HuH-7 (cell line): Measurements from ENCODE around the gene SERPINA9.
"Not testable (repeated sequence)": the region's sequence is repeated elsewhere in the genome, so short reads cannot be mapped to it uniquely, and the experiment has no call there.

Experiments used
- DNase-seq: peaks from one replicate; pipeline ENCODE4 v3.0.0; 2011; ENCODE audit warnings: low spot score

SERPINA9 gene, protein sequence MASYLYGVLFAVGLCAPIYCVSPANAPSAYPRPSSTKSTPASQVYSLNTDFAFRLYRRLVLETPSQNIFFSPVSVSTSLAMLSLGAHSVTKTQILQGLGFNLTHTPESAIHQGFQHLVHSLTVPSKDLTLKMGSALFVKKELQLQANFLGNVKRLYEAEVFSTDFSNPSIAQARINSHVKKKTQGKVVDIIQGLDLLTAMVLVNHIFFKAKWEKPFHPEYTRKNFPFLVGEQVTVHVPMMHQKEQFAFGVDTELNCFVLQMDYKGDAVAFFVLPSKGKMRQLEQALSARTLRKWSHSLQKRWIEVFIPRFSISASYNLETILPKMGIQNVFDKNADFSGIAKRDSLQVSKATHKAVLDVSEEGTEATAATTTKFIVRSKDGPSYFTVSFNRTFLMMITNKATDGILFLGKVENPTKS

DNA sequence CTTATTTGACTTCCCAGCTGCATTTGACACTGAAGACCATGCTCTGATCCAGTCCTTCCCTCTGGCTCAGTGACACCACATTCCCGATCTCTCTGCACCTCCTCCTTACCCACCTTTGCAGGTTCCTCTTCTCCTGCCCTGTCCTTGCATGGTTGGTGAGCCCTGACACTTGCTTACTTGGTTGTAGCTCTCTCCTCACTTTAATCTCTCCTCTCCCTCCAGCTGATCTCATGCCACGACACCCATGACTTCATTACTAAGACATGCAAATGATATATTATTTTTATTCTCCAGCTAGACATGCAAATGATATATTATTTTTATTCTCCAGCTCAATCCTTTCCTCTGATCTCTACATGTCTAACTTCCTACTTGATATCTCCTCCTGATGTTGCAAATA lies at the start of gene SERPINA9:
SERPINA9 (minus strand) TSS at position 175 of the 400 bp plus-strand sequence. CDS start 6,357 bp downstream, outside the sequence.
- DNase-seq = no peak

DNA sequence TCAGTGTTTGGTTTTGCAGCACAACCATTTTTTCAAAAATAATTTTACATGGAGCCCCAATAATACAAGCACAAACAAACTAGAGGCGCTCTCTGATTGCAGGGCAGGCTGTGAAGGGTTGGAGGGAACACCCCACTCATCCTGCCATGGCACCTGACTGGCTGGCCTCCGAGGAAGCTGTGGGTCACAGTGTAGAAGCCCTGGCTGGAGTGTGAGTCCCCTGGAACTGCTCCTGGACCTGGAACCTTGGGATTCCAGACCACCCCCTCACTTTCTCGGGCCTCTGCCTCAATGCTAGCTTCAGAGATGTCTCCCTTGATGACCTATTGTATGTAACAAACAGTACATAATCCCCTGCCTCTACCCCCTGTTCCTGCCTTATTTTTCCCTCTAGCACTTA lies 48.1 kb upstream of the SERPINA9 start:
- DNase-seq = no peak

DNA sequence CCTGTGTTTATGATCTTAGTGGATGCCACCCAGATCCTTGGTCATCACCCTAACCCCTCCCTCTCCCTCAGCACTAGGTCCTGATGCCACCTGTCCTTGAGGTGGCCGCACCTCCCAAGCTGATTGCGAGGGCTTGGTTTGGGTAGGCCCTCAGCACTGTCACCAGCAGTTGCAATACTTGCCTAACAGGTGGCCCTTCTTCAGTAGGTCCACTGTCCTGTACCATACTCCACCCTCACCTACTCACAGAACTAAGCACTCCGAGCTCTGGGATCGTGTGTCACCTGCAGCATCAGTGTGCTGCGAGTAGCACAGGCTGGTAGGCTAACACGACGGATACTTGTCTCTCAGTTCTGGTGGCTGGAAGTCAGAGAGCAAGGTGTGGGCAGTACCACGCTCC lies 47.3 kb upstream of the SERPINA9 start:
- DNase-seq = no peak

DNA sequence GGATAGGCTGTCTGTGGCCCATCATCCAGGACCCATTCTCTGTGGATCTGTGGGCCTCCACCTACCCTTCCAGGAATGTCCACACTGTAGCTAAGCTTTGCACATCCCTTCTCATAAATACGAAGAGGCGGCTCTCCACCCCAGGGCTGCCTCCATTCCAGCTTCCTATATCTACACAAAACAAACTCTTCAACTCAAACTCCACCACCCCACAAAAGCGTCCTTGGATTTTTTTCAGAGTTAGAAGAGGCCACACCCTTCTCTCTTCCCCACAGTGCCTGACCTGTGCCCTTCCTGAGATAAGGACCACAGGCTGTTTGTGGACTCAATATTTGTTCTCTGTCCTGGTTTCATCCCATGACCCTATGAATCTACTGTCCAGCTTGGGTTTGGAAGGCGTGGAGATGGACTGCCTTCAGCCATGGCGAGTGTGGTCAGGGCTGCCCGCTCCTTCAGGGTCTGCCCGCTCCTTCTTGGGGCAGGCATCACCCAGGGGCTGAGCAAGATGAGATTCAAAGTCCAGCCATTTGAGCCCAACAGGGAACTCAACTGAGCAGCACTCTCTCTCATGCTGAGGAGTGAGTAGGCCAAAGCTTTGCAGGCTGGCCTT lies 46.2 kb upstream of the SERPINA9 start:
- DNase-seq = peak; percentile 52

DNA sequence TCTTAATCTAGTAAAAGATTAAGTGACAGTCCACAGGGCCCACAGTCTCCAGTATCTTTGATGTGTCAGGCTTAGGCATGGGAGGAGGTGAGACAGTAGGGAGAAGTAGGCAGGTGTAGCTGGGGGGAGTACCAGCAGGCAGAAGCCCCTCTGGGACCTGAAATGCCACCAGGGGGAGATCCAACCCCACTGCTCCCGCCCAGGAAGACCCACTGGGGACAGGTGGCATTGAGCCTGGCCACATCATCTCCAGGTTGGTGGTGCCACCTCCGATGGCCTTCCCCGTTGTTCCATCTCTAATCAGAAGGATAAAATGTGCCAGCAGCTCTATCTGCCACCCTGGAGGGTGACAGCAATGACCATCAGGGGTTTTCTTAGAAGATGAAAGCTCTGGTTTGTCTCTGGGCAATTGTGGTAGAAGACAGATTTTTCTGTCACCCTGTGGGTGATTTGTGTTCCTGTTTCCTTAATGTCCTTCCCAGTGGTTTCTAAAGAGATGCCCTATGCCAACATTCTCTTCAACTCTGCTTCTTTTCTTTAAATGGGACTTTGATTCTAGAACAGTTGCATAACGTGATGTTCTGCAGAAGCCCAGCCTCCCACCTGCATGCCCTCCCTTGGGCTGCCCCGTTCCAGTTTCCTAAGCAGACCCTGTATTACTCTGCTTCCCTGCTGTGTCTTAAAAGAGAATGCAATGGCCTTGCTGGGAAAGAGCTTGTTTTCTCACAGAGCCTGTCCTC lies 45.5 kb upstream of the SERPINA9 start:
- no peak for DNase-seq

DNA sequence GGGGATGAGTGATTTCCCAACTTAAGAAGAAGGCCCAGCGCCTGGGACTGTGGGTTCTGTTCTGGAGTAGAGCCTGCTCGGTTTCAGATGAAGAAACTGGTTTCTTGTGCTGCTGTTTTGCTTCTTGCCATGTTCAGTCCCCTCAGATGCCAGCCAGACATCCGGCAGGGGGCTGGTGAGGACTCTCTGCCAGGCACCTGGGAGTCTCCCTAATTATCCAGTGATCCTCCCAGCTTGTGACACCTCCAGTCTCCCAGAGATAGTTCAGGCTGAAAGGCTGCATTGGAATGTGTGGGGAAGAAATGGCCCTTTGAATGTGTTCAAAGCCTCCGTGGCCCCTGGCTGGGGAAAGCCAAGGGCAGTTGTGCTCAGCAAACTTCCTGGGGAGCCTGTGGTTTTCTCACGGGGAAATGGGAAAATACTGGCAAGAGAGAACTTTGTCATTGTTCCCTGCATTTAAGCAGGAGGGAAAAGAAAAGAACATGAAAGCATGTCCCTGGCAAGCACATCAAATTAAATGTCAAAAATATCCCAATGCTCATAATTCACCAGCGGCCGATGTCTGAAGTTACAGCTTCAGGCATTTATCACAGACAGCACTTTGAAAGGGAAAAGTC lies 41.8 kb upstream of the SERPINA9 start:
- no peak for DNase-seq

DNA sequence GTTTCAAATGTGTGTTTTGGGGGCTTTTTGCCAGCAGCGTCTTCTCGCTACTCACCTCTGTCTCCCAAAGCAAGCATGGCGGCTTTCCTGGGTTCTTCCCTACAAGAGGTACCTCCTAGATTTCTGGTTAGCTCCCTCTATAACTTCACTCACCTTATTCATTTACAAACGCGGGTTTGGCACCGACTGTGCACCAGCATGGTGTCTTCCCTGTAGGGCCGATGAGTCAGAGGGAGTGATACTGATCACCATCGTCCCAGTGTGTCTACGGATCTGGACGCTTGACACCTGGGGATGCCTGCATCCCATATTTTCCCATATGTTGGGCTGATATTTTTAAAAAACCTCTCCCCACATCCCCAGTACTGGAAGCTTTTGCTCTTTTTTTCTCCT lies 41.2 kb upstream of the SERPINA9 start:
- no peak for DNase-seq

DNA sequence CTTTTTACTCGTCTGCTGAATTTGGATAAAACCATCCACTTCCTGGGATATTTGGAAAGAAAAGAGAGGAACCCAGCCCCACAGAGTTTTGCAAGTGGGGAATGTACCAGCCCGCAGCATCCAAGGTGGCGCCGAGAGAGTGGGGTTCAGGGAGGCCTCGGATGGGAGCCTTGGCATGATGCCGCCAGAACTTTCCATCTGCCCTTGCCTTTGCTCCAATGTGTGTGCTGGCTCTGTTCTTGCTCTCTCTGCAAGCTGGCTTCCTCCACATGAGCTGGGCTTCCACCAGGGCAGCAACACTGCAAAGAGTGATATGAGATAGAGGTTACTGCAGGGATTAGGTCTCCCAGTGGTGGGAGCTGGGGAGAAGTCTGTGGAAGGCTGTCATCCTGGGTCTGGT lies 39.9 kb upstream of the SERPINA9 start:
- no peak for DNase-seq

DNA sequence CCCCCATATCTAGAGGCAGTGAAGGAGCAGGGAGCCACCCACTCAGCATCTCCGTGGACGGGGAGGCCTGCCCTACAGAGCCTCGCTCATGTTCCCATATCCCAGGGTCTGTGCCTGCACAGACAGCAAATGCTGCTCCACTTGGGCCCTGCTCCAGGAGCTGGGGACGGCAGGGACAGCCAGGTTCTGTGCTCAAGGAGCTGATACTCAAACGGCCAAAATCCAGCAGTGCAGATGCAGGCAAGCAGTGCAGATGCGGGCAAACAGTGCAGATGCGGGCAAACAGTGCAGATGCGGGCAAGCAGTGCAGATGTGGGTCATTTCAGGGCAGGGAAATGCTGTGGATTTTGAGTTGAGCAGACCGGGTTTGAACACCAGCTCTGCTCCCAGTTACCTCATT lies 39.4 kb upstream of the SERPINA9 start:
- DNase-seq = no peak

DNA sequence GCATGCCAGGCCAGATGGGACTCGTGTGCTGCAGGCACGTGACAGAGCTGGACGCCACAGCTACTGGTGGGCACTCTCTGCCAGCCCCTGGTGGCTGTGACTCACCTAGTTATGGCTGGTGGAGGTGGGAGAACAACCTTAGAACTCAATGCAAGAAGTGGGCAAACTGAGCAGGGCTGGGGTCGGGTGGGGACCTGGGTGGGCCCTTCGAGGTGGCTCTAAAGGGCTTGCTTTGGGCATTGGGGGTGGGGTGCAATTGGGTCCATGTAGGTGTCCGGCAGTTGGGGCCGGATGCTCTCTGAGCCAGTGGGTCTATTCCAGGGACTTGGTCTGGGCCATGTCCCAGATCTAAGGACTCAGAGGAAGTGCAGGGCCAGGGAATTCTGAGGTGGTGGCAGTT lies 38.4 kb upstream of the SERPINA9 start:
- DNase-seq = no peak

DNA sequence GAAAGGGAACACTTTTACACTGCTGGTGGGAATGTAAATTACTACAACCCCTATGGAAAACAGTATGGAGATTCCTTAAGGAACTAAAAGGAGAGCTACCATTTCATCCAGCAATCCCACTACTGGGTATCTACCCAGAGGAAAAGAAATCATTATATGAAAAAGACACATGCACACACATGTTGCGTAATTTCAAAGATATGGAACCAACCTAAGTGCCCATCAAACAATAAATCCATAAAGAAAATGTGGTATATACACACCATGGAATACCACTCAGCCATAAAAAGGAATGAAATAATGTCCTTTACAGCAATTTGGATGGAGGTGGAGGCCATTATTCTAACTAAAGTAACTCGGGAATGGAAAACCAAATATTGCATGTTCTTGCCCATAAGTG lies 34.5 kb upstream of the SERPINA9 start:
- DNase-seq = not testable (repeated sequence)

DNA sequence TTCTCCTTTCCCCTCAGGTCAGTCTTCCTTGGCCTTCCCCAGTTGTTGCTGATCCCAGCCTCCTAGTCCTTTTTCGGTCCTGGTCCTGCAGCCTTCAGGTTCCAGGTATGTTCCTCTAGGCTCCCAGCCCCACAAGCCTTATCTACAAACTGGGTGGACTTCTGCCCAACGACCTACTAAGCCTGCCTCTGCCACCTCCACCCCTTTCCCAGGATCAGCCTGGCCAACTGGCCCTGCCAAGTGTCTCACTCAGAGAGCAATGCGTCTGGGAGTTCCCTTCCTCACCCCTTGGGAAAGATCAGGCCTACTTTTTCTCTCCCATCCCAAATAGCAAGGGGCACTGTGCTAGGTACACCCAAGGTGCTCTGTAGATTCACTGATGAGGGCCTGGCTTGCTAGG lies 33.4 kb upstream of the SERPINA9 start, which contains the start of gene SERPINA12:
SERPINA12 (minus strand) TSS at position 114 of the 400 bp plus-strand sequence. CDS start 11,072 bp downstream, outside the sequence.
- DNase-seq = no peak

DNA sequence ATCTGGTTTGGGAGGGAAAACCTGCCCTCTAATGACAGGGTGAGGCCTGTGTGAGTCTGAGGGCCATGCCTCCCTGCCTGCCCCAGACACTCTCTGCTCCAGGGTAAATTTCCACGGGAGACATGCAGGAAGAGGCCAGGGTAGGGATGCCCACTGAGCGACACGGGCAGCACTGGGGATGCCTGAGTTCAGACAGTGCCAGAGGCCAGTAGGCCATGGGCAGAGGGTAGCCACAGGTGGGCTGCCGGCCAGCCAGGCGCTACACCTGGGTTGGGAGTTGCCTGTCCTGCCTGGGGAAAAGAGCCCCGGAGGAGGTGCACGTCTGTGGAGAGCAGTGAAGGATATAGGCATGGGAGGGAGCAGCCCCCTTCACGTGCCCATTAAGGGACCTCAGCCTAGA lies 29.6 kb upstream of the SERPINA9 start:
- no peak for DNase-seq

DNA sequence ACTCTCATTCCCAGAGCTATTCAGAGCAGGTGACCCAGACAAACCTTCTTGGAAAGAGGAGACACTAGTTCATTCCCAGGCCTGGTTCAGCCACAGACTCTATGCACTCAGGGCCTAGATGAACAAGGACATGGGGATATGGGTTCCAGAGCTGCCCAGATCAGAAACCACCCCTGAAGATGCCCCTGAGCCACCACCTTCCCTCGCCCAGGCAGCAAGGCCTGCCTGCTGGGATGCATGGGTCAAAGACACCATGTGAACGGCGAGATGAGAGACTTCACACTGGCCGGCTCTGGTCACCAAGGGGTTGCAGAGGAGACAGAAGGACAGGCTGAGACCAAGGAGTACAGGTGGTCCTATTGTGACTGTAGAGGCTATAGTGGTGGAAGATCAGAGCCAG lies 29.2 kb upstream of the SERPINA9 start:
- DNase-seq = no peak

DNA sequence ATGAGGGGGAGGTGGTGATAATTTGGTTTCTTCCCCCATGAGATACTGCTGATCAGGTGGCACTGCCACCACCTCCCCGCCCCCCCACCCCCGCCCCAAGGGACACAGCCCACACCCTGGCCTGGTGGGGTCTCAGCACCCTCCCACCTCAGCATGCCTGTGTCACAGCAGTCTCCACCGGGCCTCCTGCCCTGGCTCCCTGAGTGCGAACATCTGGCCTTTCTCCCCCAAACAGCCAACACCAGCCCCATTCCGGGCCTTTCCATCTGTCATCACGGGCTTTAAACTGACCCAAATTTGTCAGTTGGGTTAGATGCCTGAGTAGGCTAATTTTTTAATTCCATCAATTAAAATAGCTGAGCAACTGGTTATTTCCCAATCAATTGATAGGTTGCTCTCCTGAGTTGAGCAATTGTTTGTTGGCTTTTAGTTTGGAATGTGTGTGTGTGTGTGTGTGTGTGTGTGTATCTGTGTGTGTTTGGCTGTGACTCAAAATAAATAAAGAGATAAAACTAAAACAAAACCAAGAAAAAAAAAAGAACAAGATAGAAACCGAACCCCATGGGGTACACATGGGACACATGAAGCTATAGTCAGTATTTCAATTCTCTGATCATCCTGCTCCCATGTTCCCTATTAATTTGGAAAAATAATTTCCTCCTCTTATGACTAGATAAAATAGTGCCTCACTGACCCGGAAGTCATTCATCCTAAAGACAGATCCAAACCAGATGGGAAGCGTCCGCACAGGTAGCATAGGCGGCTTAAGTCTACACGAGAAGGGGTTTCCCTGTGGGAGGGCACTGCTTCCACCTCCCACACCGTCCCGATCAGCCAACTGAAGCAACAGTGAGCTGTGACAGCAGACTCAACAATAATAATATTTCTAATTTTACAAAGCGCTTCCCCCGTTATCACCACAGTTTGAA lies 25.9 kb upstream of the SERPINA9 start:
- DNase-seq = no peak

DNA sequence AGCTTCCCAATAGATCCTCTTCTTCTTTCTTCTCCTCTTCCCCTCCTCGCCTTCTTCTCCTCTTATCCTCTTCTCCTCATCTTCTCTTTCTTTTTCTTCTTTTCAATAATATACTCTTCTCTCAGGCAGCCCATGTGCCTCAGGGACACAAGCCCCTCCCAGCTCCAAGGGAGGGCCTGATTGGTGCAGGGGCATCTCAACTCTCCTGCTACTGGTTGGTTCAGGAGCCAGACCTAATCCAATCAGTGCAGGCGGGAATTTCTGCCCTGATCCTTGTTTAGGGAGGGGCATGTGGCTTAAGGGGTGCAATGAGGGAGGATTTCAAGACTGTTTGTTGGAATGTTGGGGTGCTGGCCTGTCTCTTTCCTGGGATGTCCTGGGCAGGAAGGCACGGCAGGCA lies 24.3 kb upstream of the SERPINA9 start:
- DNase-seq = no peak

DNA sequence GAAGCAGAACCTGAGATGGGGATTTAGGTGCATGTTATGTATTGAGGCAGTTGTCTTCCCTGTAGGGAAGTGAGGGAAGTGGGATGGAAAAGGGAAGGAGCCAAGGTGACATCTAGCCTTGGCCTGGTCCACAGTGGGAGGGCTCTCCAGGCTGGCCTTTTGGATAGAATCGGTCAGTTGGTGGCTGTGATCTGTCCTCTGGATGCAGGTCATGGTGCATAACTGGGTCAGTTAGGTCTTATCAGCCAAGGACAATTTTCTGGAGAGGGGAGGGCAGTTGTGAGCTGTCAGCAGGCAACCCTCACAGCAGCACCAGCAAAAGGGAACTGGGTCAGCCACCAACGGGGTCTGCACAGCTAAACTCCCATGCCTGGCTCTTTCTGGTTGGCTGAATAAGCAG lies 23.7 kb upstream of the SERPINA9 start:
- DNase-seq = no peak

DNA sequence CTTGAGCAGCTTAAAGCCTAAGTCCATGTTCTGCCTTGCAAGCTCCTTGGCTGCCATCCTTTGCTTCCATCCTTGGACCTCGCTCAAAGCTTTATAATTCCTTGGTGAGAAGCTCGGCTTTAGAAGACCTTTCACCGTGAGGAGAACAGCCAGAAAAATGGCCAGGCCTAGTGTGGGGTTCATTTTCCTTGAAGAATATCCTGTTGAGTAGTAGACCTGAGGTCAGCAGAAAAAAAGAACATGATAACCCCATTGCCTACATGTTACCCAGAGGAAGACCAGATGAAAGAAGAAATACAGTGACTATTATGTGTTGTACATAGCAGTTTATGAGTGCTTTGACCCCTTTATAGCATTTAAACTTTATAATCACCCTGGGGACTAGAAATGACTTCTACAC lies 22.2 kb upstream of the SERPINA9 start:
- no peak for DNase-seq

DNA sequence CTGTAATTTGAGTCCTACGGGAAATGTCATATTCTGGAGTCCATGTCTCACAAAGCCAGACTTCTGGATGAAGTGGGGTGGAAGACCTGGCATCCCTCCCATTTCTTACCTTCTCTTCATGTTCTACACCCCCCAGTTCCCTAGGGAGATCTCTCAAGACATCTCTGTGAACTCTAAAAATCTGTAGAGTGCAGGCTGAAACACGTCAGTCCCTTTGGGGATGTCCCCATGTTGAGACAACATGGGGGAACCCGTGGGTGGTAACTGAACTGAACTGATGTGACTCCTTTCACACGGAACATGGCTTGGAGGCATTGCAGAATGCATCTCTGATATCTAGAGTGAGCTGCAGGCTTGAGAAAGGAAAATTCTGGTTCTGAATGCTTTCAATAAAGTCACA lies 18.1 kb upstream of the SERPINA9 start:
- no peak for DNase-seq

DNA sequence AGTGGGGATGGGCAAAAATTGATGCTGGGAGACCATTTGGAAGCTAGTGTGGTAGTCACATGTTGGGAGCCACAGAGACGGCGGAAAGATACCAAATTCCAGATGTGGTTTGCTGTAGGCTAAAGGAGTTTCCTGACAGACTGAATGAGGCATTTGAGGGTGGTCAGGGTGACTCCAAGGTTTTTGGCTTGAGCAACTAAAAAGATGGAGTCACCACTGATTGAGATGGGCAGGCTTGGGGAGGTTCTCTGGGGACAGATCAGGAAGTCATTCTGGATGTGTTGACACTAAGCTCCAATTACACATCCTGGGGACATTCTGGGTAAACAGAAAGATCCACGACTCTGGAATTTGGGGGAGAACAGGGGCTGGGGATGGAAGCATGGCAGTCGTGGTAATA lies 15.5 kb upstream of the SERPINA9 start:
- DNase-seq = no peak

DNA sequence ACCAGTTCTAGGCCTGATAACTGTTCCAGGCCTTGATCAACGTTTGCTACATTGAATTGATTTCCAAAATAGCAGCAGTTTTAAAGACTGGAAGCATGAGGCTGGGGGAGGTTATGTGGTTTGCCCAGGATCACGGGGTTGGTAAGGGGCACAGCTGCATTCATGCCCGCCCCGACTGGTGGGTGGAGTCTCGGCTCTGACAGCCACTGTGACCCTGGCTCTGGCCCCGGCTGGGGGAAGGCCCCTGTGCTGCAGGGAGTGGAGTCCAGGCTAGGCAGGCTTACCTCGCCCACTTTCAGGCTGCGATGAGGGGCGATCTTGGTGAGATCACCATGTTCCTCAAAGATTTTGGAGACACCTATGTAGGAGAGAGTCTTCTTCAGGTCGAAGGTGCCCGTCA lies 13.3 kb upstream of the SERPINA9 start:
- no peak for DNase-seq
